ELR (cell line): Measurements from ENCODE around the gene HS3ST5.
A peak's percentile ranks its signal among the peaks of the same experiment; 100 is the strongest.
"Not testable (repeated sequence)": the region's sequence is repeated elsewhere in the genome, so short reads cannot be mapped to it uniquely, and the experiment has no call there.

Experiments used
- DNase-seq: peaks from one replicate; pipeline ENCODE4 v3.0.0-alpha.2; 2015; ENCODE audit warnings: low read depth

Gene HS3ST5

GRCh38 chr6:114044566-114044965 lies 298.3 kb downstream of the HS3ST5 start:
- not testable (repeated sequence) for DNase-seq

GRCh38 chr6:114042267-114043016 lies 300.4 kb downstream of the HS3ST5 start:
- no peak for DNase-seq

- no peak for DNase-seq
These were observed 302.0 kb downstream of the HS3ST5 start for GRCh38 chr6:114040871-114041270.

GRCh38 chr6:114039841-114040240 lies 303.0 kb downstream of the HS3ST5 start:
- DNase-seq: no peak

- peak; percentile 56 for DNase-seq
These were observed 309.2 kb downstream of the HS3ST5 start for GRCh38 chr6:114033606-114034005.

GRCh38 chr6:114032721-114033120 lies 310.1 kb downstream of the HS3ST5 start:
- DNase-seq: no peak

GRCh38 chr6:114030767-114031166 lies 312.1 kb downstream of the HS3ST5 start:
- DNase-seq: no peak

- peak; percentile 26 for DNase-seq
These were observed 318.1 kb downstream of the HS3ST5 start for GRCh38 chr6:114024746-114025145.

- DNase-seq: no peak
These were observed 322.6 kb downstream of the HS3ST5 start for GRCh38 chr6:114020196-114020595.

GRCh38 chr6:114017146-114017545 lies 325.7 kb downstream of the HS3ST5 start:
- DNase-seq: peak; percentile 81

GRCh38 chr6:114014106-114014505 lies 328.7 kb downstream of the HS3ST5 start:
- DNase-seq: not testable (repeated sequence)

- DNase-seq: not testable (repeated sequence)
These were observed 331.3 kb downstream of the HS3ST5 start for GRCh38 chr6:114011486-114011885.

- DNase-seq: no peak
These were observed 332.3 kb downstream of the HS3ST5 start for GRCh38 chr6:114010540-114010939.

- no peak for DNase-seq
These were observed 333.6 kb downstream of the HS3ST5 start for GRCh38 chr6:114009192-114009591.

- DNase-seq: no peak
These were observed 334.5 kb downstream of the HS3ST5 start for GRCh38 chr6:114008331-114008730.

GRCh38 chr6:114007516-114007915 lies 335.3 kb downstream of the HS3ST5 start:
- peak; percentile 42 for DNase-seq
